NB4 (cell line): ENCODE results near the gene TMEM86A.

ENCODE experiments used
- DNase-seq: peaks from one replicate; pipeline ENCODE4 v3.0.0; 2010; ENCODE audit warnings: low read depth
- H3K4me3 ChIP-seq: one replicate; pipeline ENCODE4 v1.5.1; 2011; ENCODE audit warnings: mild to moderate bottlenecking, low read depth, low read length, moderate library complexity
- MAX ChIP-seq: IDR thresholded peaks from 2 replicates; pipeline ENCODE4 v1.6.1; 2011; ENCODE audit warnings: low read depth, low read length
- MYC ChIP-seq: IDR thresholded peaks from 2 replicates; pipeline ENCODE4 v1.6.1; 2011; ENCODE audit warnings: low read depth, low read length
- POLR2A ChIP-seq: IDR thresholded peaks from 2 replicates; pipeline ENCODE4 v1.6.1; 2011; ENCODE audit warnings: mild to moderate bottlenecking; ENCODE audit not compliant: insufficient read length; ENCODE audit errors: extremely low read depth
- TF ChIP-seq, protein P1 (sequence below): IDR thresholded peaks from one replicate; pipeline ENCODE4 v1.5.1; 2012; ENCODE audit warnings: low read depth, low read length

Gene TMEM86A

GRCh38 chr11:18709414-18709813, 10.8 kb downstream of the TMEM86A start:
- TF ChIP-seq MAX, result no peak
- H3K4me3 ChIP-seq, result no peak overlapping the region
- DNase-seq, result no peak

- TF ChIP-seq MYC (no peak), POLR2A (no peak), MAX (no peak)
- TF ChIP-seq, protein P1, sequence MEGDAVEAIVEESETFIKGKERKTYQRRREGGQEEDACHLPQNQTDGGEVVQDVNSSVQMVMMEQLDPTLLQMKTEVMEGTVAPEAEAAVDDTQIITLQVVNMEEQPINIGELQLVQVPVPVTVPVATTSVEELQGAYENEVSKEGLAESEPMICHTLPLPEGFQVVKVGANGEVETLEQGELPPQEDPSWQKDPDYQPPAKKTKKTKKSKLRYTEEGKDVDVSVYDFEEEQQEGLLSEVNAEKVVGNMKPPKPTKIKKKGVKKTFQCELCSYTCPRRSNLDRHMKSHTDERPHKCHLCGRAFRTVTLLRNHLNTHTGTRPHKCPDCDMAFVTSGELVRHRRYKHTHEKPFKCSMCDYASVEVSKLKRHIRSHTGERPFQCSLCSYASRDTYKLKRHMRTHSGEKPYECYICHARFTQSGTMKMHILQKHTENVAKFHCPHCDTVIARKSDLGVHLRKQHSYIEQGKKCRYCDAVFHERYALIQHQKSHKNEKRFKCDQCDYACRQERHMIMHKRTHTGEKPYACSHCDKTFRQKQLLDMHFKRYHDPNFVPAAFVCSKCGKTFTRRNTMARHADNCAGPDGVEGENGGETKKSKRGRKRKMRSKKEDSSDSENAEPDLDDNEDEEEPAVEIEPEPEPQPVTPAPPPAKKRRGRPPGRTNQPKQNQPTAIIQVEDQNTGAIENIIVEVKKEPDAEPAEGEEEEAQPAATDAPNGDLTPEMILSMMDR, result no peak
- H3K4me3 ChIP-seq, result no peak overlapping the region
- DNase-seq, result no peak
Observed at GRCh38 chr11:18710545-18710944, 12.0 kb downstream of the TMEM86A start.

DNA sequence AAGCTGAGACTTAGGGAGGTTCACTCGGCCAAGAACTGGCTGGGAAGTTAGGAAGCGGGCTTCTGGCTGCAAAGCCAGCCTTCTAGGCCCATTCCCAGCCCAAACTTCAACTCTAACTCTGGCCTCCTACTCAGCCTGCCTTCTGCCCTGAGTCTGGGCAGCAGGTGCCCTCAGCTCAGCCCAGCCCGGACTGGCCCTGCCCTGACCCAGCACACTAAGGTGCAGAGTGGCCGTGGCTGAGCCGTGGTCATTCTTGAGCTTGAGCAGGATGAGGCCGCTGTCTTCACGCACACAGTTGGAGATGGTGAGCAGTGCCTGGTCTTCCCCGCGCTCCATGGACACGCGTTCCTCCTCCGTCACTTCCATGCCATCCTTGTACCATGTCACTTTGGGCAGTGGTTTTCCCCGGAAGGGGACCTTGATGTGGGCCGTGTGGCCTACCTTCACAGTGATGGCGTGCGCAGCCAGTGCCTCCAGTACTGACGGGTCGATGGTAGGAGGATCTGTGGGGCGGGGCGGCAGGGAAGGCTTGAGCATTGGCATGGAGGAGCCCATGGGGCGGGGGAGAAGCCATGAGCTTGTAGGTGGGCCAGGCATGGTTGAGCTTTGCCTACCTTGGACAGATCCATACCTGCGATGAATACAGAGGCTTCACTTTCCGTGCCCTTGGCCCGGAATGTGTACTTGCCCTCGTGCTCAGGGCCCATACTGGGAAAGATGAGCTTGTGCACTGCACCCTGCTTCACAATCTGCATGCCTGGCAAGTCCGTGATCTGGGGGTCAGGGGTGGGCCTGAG, 15.3 kb downstream of the TMEM86A start:
- TF ChIP-seq POLR2A, result no peak
- no peak overlapping the region for H3K4me3 ChIP-seq
- DNase-seq, result no peak

DNA sequence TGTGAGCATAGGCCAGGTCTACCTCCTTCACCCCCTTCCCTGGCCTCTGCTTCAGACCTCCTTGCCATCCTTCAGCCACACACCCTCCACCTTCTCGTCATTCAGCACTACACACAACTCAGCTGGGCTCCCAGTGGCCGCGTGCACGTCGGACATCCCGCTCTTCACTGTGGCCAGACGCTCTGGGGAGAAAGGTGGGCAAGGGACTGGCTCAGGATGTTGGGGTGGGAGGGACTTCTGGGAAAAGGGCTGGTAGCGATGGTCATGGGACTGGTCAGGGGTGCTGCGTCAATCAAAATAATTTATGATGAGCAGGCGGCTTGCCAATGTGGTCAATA, 15.8 kb downstream of the TMEM86A start:
- TF ChIP-seq MYC (no peak), POLR2A (no peak), MAX (no peak)
- TF ChIP-seq, protein P1, result no peak
- no peak for DNase-seq
- no peak overlapping the region for H3K4me3 ChIP-seq

DNA sequence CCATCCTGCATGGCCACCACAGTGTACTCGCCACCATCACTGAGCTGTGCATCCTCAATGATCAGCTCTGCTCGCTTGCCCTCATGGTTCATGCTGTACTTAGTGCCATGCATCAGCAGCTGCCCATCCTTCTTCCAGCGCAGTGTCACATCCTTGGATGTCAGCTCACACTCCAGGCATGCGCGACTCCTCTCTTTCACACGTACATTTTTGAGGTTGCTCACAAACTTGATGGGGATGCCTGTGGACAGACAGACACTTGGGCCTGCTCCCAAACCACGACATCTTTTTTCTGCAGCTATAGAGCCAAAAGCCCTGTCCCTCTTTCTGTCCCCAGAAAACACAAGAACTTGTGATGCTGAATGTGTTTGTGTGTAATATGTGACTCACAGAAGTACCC, 16.9 kb downstream of the TMEM86A start:
- H3K4me3 ChIP-seq, result no peak overlapping the region
- no peak for DNase-seq
- TF ChIP-seq MAX (no peak), POLR2A (no peak), MYC (no peak)
- TF ChIP-seq, protein P1, result no peak

DNA sequence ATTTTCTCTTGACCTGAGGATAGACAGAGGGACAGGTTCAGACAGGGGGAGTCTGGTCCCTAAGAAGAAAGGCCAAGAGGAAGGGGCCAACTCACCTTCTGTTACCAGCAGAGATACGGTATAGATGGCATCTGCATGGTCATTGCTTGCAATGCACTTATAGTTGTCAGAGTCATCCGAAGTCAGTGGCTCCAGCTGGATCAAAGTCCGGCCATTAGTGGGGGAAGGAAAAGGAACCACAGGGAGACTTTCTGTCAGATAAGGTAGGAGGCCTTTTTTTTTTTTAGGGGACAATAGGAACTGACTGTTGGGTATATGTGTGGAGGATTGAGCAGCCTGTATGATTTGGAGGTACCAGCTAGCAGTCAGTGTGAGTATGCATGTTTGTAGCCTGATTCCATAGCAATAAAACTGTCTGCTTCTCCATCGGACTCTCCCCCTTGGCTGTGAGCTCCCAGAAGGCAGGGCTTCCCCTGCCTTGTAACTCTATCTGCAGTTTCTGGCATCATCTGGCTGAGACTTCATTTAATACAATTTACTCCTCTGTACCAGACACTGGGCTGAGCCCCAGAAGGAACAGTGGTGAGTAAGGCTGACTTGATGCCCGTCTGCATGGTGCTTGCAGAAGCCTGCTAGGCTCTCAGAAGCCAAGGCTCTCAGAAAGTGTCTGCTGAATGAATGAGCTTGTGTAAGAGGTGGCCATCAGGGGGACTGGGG, 21.7 kb downstream of the TMEM86A start:
- H3K4me3 ChIP-seq, result no peak overlapping the region
- TF ChIP-seq MAX (no peak), POLR2A (no peak), MYC (no peak)
- TF ChIP-seq, protein P1, result no peak
- no peak for DNase-seq
